Omental fat pad (tissue), 4 donors: ENCODE results near the gene SGSM1. TPM values are rescaled to one million over a fixed set of nuclear protein-coding genes. Genes with fewer than 3 reads are reported as not detected.

ENCODE experiments used
- ATAC-seq: fragments of 150-250 bp; one replicate; pipeline ENCODE4 v1.9.1; 2016; ENCODE audit warnings: mild to moderate bottlenecking, moderate library complexity; ENCODE audit not compliant: low FRiP score
- DNase-seq: peaks from one replicate; pipeline ENCODE4 v3.0.0-alpha.2; 2019; ENCODE audit warnings: low spot score
- total RNA-seq, 4 donors: library from RNA; depleted of rRNA; stranded (reverse); fragments of >200 nt; gene quantifications; one replicate each; pipeline ENCODE4 v1.1.0, GENCODE V29; 2016
- TF ChIP-seq, protein P1 (sequence below), 3 donors: fragments of 450-650 bp; IDR thresholded peaks; one replicate each; pipeline ENCODE4 v1.5.1; 2016 to 2017; ENCODE audit warnings: antibody characterized with exemption in 3 of 3, mild to moderate bottlenecking in 3 of 3, moderate library complexity in 2 of 3

SGSM1 gene
- total RNA-seq, 4 donors from 2014 or later = 0.12 to 2.4 (median 0.62) TPM

DNA sequence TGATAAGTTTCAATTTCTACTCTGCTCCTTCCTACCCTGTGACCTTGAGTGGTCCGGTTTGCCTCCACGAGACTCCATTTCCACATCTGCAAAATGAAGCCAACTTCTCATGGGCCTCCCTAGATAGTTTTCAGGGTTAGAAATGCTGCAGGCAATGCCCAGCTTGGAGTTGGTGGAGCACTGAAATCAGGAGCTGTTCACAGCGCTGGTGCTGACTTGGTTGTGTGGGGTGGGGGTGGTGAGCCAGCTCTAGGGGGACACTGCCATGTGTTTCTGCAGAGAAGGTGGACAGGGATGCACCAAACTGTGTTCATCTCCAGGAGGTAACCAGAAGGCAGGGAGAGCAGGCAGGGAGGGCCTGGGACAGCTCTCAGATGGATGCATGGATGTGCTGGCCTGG is 37.0 kb downstream of the SGSM1 start:
- TF ChIP-seq, protein P1, sequence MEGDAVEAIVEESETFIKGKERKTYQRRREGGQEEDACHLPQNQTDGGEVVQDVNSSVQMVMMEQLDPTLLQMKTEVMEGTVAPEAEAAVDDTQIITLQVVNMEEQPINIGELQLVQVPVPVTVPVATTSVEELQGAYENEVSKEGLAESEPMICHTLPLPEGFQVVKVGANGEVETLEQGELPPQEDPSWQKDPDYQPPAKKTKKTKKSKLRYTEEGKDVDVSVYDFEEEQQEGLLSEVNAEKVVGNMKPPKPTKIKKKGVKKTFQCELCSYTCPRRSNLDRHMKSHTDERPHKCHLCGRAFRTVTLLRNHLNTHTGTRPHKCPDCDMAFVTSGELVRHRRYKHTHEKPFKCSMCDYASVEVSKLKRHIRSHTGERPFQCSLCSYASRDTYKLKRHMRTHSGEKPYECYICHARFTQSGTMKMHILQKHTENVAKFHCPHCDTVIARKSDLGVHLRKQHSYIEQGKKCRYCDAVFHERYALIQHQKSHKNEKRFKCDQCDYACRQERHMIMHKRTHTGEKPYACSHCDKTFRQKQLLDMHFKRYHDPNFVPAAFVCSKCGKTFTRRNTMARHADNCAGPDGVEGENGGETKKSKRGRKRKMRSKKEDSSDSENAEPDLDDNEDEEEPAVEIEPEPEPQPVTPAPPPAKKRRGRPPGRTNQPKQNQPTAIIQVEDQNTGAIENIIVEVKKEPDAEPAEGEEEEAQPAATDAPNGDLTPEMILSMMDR (IDR thresholded peaks at IDR 0.05) = no peak
- ATAC-seq (no peak), DNase-seq (no peak)

DNA sequence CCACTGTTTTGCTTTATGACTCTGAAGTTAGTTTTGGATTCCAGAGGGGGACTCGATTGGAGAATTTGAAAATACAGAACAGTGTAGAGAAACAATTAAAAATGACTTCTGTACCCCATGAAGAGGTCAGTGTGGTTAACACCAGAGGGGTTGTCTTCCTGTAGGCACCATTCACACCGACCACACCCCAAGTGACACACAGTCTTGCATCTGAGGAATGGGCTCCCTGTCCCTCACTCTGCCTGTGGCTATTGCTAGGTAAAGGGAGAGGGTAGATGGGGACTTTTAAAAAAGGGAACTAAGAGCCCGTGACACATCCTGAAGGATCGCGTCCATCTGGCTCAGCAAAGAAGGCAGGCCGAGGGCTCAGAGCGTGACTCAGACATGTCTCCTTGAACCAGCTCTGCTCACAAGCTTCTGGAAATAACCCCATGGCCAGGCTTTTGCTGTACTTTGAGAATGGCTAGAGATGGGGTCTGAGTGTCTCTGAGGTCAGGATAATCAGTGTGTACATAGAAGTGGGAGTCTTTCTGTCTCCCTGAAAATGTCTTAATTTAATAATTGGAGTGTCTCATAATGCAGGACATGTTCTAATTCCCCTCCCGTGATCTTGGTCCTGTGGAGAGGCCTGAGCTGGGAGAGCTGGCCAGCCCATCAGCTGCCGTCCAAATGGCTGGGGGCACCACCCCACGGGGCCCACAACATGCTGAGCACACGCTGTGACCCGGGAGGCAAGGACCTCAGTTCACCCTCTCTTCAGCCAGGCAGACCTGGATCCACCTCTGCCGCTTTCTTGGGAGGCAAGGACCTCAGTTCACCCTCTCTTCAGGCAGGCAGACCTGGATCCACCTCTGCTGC is 39.3 kb downstream of the SGSM1 start:
- DNase-seq (no peak), ATAC-seq (no peak)
- TF ChIP-seq, protein P1 (IDR thresholded peaks at IDR 0.05) = no peak

DNA sequence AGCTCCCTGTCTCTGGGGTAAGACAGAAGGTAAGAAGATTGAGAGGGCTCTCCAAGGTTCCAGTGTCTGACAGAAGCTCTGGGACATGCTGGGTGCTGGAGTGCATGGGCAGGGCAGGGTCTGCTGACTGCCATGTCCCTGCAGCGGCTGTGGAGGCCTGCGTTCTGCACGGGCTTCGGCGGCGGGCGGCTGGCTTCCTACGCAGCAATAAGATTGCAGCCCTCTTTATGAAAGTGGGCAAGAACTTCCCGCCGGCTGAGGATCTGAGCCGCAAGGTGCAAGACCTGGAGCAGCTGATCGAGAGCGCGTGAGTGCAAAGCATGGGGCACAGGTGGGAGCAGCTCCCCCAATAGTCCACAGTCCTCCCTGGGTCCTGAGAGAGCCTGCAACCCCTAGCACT is 41.5 kb downstream of the SGSM1 start:
- TF ChIP-seq, protein P1 (IDR thresholded peaks at IDR 0.05) = no peak
- no peak for ATAC-seq
- DNase-seq = no peak

DNA sequence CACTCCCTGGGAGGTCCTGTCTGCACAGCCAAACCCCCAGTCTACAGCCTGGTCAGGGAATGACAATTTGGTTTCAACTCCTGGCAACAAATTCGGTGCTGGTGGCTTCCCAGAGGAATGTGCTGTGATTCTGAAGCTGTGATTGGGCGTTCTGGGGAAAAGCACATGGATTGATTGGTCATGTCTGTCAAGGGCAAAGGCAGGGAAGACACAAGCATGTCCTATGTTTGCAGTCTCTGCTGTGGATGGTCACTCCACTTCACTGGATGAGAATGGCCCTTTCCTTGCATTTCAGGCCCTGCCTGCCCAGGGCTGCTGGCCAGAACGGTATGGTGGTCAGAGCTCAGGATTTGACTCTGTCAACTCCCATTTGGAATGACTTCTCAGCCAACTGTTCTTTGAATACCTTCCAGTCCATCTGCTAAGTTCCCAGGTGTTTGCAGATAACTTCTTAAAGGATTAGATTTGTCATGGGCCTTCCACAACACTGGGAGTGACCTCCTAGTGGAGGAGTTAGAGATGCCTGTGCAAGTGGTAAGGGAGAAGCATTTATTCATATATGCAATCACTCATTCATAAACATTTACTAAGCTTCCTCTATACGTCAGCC is 42.7 kb downstream of the SGSM1 start:
- no peak for ATAC-seq
- TF ChIP-seq, protein P1 (IDR thresholded peaks at IDR 0.05) = no peak
- no peak for DNase-seq

DNA sequence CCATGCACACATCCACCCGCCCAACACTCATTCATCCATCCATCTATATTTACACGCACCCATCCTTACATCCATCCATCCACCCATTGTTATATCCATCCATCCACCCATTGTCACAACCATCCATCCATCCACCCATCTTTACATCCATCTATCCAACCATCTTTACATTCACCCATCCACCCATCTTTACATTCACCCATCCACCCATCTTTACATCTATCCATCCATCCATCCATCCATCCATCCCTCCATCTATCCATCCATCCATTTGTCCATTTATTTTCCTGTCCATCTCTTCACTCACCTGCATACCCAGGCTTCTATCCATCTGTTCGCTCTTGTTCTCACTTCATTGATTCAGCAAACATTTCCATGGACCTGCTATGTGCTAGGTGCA is 49.8 kb downstream of the SGSM1 start:
- TF ChIP-seq, protein P1 (IDR thresholded peaks at IDR 0.05) = no peak
- DNase-seq (no peak), ATAC-seq (no peak)

DNA sequence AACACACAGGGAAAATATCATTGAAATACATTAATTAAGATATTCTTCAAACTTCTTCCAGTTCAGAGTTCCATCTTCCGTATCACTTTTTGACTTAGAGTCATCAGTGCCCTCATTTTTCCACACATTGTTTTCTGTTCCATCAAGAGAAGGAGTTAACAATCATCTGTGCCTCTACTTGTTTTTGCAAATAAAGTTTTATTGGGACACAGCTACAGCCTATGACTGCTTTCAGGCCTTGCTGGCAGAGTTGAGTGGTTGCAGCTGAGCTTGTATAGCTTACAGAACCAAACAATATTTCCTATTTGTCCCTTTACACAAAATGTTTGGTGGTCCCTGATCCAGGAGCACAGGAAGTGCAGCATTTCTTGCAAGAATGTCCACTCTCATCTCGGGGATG is 51.6 kb downstream of the SGSM1 start:
- ATAC-seq (no peak), DNase-seq (no peak)
- TF ChIP-seq, protein P1 (IDR thresholded peaks at IDR 0.05) = no peak

DNA sequence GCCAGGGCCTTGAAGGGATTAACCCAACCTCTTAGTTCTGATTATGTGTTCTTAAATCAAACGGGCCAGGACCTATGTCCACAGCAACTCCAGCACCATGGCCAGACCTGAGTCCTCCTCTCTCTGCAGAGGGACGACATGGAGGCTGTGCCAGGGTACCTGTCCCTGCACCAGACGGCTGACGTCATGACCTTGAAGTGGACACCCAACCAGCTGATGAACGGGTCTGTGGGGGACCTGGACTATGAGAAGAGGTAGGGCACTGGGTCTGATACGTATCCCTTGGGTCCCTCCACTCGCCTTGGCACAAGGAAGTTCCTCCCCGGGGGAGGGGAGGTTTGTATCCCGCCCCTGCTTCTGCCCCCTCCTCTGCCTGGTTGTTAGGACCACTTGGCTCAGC is 53.6 kb downstream of the SGSM1 start:
- ATAC-seq (no peak), DNase-seq (no peak)
- TF ChIP-seq, protein P1 (IDR thresholded peaks at IDR 0.05) = no peak
